ENCODE data around the gene AHCTF1.

Gene AHCTF1

GRCh38 chr1:246803373-246803772 is 128.4 kb downstream of the AHCTF1 start:
- H3K4me3 ChIP-seq, result no peak overlapping the region
- no peak overlapping the region for H3K27ac ChIP-seq

- Histone ChIP-seq H3K27ac (no peak overlapping the region), H3K4me3 (no peak overlapping the region)
Measured at GRCh38 chr1:246801241-246802020, 130.3 kb downstream of the AHCTF1 start.

GRCh38 chr1:246800756-246801155 is 131.0 kb downstream of the AHCTF1 start:
- Histone ChIP-seq H3K4me3 (no peak overlapping the region), H3K27ac (no peak overlapping the region)

GRCh38 chr1:246800356-246800755 is 131.4 kb downstream of the AHCTF1 start:
- Histone ChIP-seq H3K27ac (no peak overlapping the region), H3K4me3 (no peak overlapping the region)

GRCh38 chr1:246798606-246799496 is 132.9 kb downstream of the AHCTF1 start:
- no peak overlapping the region for H3K4me3 ChIP-seq
- H3K27ac ChIP-seq, result no peak overlapping the region

GRCh38 chr1:246798107-246798506 is 133.6 kb downstream of the AHCTF1 start:
- H3K4me3 ChIP-seq, result no peak overlapping the region
- no peak overlapping the region for H3K27ac ChIP-seq

GRCh38 chr1:246797597-246797996 is 134.2 kb downstream of the AHCTF1 start:
- H3K4me3 ChIP-seq, result no peak overlapping the region
- no peak overlapping the region for H3K27ac ChIP-seq

- no peak overlapping the region for H3K4me3 ChIP-seq
- no peak overlapping the region for H3K27ac ChIP-seq
Measured at GRCh38 chr1:246797157-246797556, 134.6 kb downstream of the AHCTF1 start.

- Histone ChIP-seq H3K27ac (no peak overlapping the region), H3K4me3 (no peak overlapping the region)
Measured at GRCh38 chr1:246795906-246796694, 135.6 kb downstream of the AHCTF1 start.

GRCh38 chr1:246794828-246795671 is 136.7 kb downstream of the AHCTF1 start:
- Histone ChIP-seq H3K4me3 (no peak overlapping the region), H3K27ac (no peak overlapping the region)

- no peak overlapping the region for H3K4me3 ChIP-seq
- H3K27ac ChIP-seq, result no peak overlapping the region
Measured at GRCh38 chr1:246794048-246794827, 137.5 kb downstream of the AHCTF1 start.

GRCh38 chr1:246793356-246793896 is 138.3 kb downstream of the AHCTF1 start:
- Histone ChIP-seq H3K4me3 (no peak overlapping the region), H3K27ac (no peak overlapping the region)

- no peak overlapping the region for H3K27ac ChIP-seq
- H3K4me3 ChIP-seq, result no peak overlapping the region
Measured at GRCh38 chr1:246792603-246793002, 139.1 kb downstream of the AHCTF1 start.

- no peak overlapping the region for H3K27ac ChIP-seq
- H3K4me3 ChIP-seq, result no peak overlapping the region
Measured at GRCh38 chr1:246791303-246791918, 140.3 kb downstream of the AHCTF1 start.

- Histone ChIP-seq H3K4me3 (no peak overlapping the region), H3K27ac (no peak overlapping the region)
Measured at GRCh38 chr1:246790833-246791232, 140.9 kb downstream of the AHCTF1 start.

- H3K4me3 ChIP-seq, result no peak overlapping the region
- H3K27ac ChIP-seq, result no peak overlapping the region
Measured at GRCh38 chr1:246790364-246790763, 141.4 kb downstream of the AHCTF1 start.

GRCh38 chr1:246789454-246790339 is 142.1 kb downstream of the AHCTF1 start:
- no peak overlapping the region for H3K27ac ChIP-seq
- H3K4me3 ChIP-seq, result no peak overlapping the region

Data from skin epidermis (tissue), 12 donors.